A673 (cell line): ENCODE results near the gene NCLN. TPM values are rescaled to one million over a fixed set of nuclear protein-coding genes. Genes with fewer than 3 reads are reported as not detected.

Experiments
- BruUV-seq: library from RNA; stranded (reverse); fragments of 400-500 nt; replicated peaks from 2 replicates; lab custom pipeline; 2021; lab: Mats Ljungman, UMichigan
- CTCF ChIA-PET: fragments of 300-600 bp; sonication (Branson Sonifier 250); formaldehyde crosslinking; loops from one replicate; lab custom pipeline; 2022; ENCODE audit warnings: antibody characterized with exemption; lab: Charles Lee
- POLR2A ChIA-PET: fragments of 300-600 bp; sonication (Branson Sonifier 250); formaldehyde crosslinking; loops from one replicate; lab custom pipeline; 2022; ENCODE audit warnings: antibody characterized with exemption; ENCODE audit not compliant: low non-redundant PET; lab: Charles Lee
- DNase-seq: peaks from one replicate; pipeline ENCODE4 v3.0.0-alpha.2; 2015; ENCODE audit warnings: low spot score
- H3K27ac ChIP-seq: fragments of 200-600 bp; sonication (generic); 2 replicates; pipeline ENCODE4 v1.5.1; 2016; ENCODE audit warnings: mixed run types, low read depth, mild to moderate bottlenecking, mixed read lengths, antibody characterized with exemption, low read length; ENCODE audit not compliant: poor library complexity, severe bottlenecking
- H3K27me3 ChIP-seq: fragments of 200-600 bp; sonication (generic); replicated peaks from 2 replicates; pipeline ENCODE4 v1.6.1; 2017; ENCODE audit warnings: mixed run types, low read depth, mild to moderate bottlenecking, mixed read lengths, antibody characterized with exemption, low read length; ENCODE audit not compliant: insufficient read depth, poor library complexity
- H3K36me3 ChIP-seq: fragments of 200-600 bp; sonication (generic); 2 replicates; pipeline ENCODE4 v1.6.1; 2016; ENCODE audit warnings: mixed run types, mild to moderate bottlenecking, mixed read lengths, antibody characterized with exemption, low read length; ENCODE audit not compliant: insufficient read depth, poor library complexity, severe bottlenecking
- H3K4me1 ChIP-seq: fragments of 200-600 bp; sonication (generic); 2 replicates; pipeline ENCODE4 v1.6.1; 2017; ENCODE audit warnings: mixed run types, mild to moderate bottlenecking, mixed read lengths, antibody characterized with exemption, low read length; ENCODE audit not compliant: insufficient read depth, poor library complexity, severe bottlenecking
- H3K4me3 ChIP-seq: fragments of 200-600 bp; sonication (generic); 2 replicates; pipeline ENCODE4 v1.5.1; 2016; ENCODE audit warnings: low read depth, mixed run types, mild to moderate bottlenecking, mixed read lengths, low read length; ENCODE audit not compliant: poor library complexity, severe bottlenecking
- H3K9me3 ChIP-seq: fragments of 200-600 bp; sonication (generic); 2 replicates; pipeline ENCODE4 v1.6.1; 2016; ENCODE audit warnings: mixed run types, low read depth, mild to moderate bottlenecking, mixed read lengths, antibody characterized with exemption, low read length; ENCODE audit not compliant: poor library complexity, severe bottlenecking
- CTCF ChIP-seq: fragments of 300-800, 200-600 bp; sonication (generic); conservative IDR thresholded peaks from 2 replicates; pipeline ENCODE4 v1.5.1; 2017; ENCODE audit warnings: low read depth, mild to moderate bottlenecking, antibody characterized with exemption, low read length, moderate library complexity, mixed read lengths
- EZH2 ChIP-seq: fragments of 200-600 bp; sonication (generic); IDR thresholded peaks from 2 replicates; pipeline ENCODE4 v1.6.1; 2017; ENCODE audit warnings: borderline replicate concordance, low read depth, mild to moderate bottlenecking, mixed read lengths, antibody characterized with exemption, low read length; ENCODE audit not compliant: poor library complexity, severe bottlenecking
- intact Hi-C: fragments of 100-400 bp; cut with micrococcal nuclease; formaldehyde crosslinking; loops from one replicate; pipeline ENCODE4 v1.10.0; 2022; ENCODE audit not compliant: unreplicated experiment
- total RNA-seq: library from RNA; stranded (reverse); gene quantifications from 2 replicates; pipeline ENCODE4 v1.2.3, GENCODE V29; 2021

NCLN gene
- total RNA-seq, 1 experiment from 2014 or later: 122 TPM

GRCh38 chr19:3224346-3225168, 38.8 kb downstream of the NCLN start, which contains the start of gene CELF5:
Gene CELF5, plus strand, starts transcription at chr19:3224661. Its CDS starts 79 bp downstream, at chr19:3224740.
- no peaks in the 10 kb centered on the region for H3K27me3 ChIP-seq
- POLR2A ChIA-PET: interaction anchor here (0.7 kb wide), 1 partner anchor 758 kb away, joined by 4 read pairs; no protein-coding TSS in a partner anchor
- TF ChIP-seq CTCF (no peak; the same call in 1 of the 2 replicates), EZH2 (no peak)
- no peaks in the 10 kb centered on the region for H3K36me3 ChIP-seq
- no peaks in the 10 kb centered on the region for H3K4me1 ChIP-seq
- intact Hi-C loops: no loop called here
- no peak within 1 kb of the TSS for H3K27ac ChIP-seq
- BruUV-seq: no TSS peak
- CTCF ChIA-PET: interaction anchor here (0.9 kb wide), 1 partner anchor 120 kb away, joined by 4 read pairs; no protein-coding TSS in a partner anchor
- no peaks in the 10 kb centered on the region for H3K9me3 ChIP-seq
- DNase-seq: peak; percentile 73
- peak within 1 kb of the TSS; percentile 40 for H3K4me3 ChIP-seq

- Histone ChIP-seq H3K27ac (no peak overlapping the region), H3K36me3 (no peaks in the 10 kb centered on the region), H3K4me3 (peak overlapping the region; percentile 29), H3K27me3 (no peaks in the 10 kb centered on the region), H3K9me3 (no peaks in the 10 kb centered on the region), H3K4me1 (no peaks in the 10 kb centered on the region)
- BruUV-seq: no TSS peak
- no peak for DNase-seq
- intact Hi-C loops: no loop called here
- no peak for TF ChIP-seq EZH2
- TF ChIP-seq CTCF: no peak
- POLR2A ChIA-PET: no interaction called here
- CTCF ChIA-PET: no interaction called here
Measured at GRCh38 chr19:3225169-3225485, 39.4 kb downstream of the NCLN start.

- CTCF ChIA-PET: interaction anchor here (0.6 kb wide), 1 partner anchor 424 kb away, joined by 10 read pairs; no protein-coding TSS in a partner anchor
- TF ChIP-seq CTCF (no peak), EZH2 (no peak)
- no TSS peak for BruUV-seq
- H3K36me3 ChIP-seq: no peaks in the 10 kb centered on the region
- H3K4me3 ChIP-seq: peak overlapping the region; percentile 29
- intact Hi-C loops: no loop called here
- H3K4me1 ChIP-seq: no peaks in the 10 kb centered on the region
- H3K27me3 ChIP-seq: no peaks in the 10 kb centered on the region
- no peaks in the 10 kb centered on the region for H3K9me3 ChIP-seq
- no peak for DNase-seq
- no peak overlapping the region for H3K27ac ChIP-seq
- POLR2A ChIA-PET: no interaction called here
Measured at GRCh38 chr19:3225677-3226093, 40.0 kb downstream of the NCLN start.
